ENCODE data around the gene CDKAL1.

Gene CDKAL1

GRCh38 chr6:21171801-21172200 is 637.5 kb downstream of the CDKAL1 start:
- no peaks in the 10 kb centered on the region for H3K36me3 ChIP-seq (ENCODE audit: insufficient read depth, low read length)

GRCh38 chr6:21173031-21173430 is 638.8 kb downstream of the CDKAL1 start:
- H3K9ac ChIP-seq (ENCODE audit: low read depth, low read length): no peak overlapping the region
- H3K4me1 ChIP-seq (ENCODE audit: control insufficient read depth, insufficient read depth, low read length): peaks cover 5% of the 10 kb centered on the region
- H3K4me2 ChIP-seq (ENCODE audit: low read length): no peak overlapping the region
- H3K9me3 ChIP-seq (replicated peaks; ENCODE audit: low read length): no peaks in the 10 kb centered on the region
- H3K4me3 ChIP-seq (ENCODE audit: low read length): no peak overlapping the region
- no peaks in the 10 kb centered on the region for H3K36me3 ChIP-seq (ENCODE audit: insufficient read depth, low read length)
- no peaks in the 10 kb centered on the region for H3K27me3 ChIP-seq (ENCODE audit: control insufficient read depth, insufficient read depth, low read length)

More at GRCh38 chr6:21171801-21172200, 637.5 kb downstream of the CDKAL1 start:
- Histone ChIP-seq H3K9ac (ENCODE audit: low read depth, low read length) (no peak overlapping the region), H3K4me2 (ENCODE audit: low read length) (no peak overlapping the region), H3K4me1 (ENCODE audit: control insufficient read depth, insufficient read depth, low read length) (peaks cover 5% of the 10 kb centered on the region), H3K9me3 (replicated peaks; ENCODE audit: low read length) (no peaks in the 10 kb centered on the region), H3K4me3 (ENCODE audit: low read length) (no peak overlapping the region), H3K27me3 (ENCODE audit: control insufficient read depth, insufficient read depth, low read length) (no peaks in the 10 kb centered on the region)

- H3K27me3 ChIP-seq (ENCODE audit: control insufficient read depth, insufficient read depth, low read length): no peaks in the 10 kb centered on the region
- no peak overlapping the region for H3K4me3 ChIP-seq (ENCODE audit: low read length)
- no peaks in the 10 kb centered on the region for H3K9me3 ChIP-seq (replicated peaks; ENCODE audit: low read length)
- H3K4me1 ChIP-seq (ENCODE audit: control insufficient read depth, insufficient read depth, low read length): peaks cover 5% of the 10 kb centered on the region
- H3K9ac ChIP-seq (ENCODE audit: low read depth, low read length): no peak overlapping the region
- H3K4me2 ChIP-seq (ENCODE audit: low read length): no peak overlapping the region
- no peaks in the 10 kb centered on the region for H3K36me3 ChIP-seq (ENCODE audit: insufficient read depth, low read length)
These were observed 639.4 kb downstream of the CDKAL1 start for GRCh38 chr6:21173678-21174077.

DNA sequence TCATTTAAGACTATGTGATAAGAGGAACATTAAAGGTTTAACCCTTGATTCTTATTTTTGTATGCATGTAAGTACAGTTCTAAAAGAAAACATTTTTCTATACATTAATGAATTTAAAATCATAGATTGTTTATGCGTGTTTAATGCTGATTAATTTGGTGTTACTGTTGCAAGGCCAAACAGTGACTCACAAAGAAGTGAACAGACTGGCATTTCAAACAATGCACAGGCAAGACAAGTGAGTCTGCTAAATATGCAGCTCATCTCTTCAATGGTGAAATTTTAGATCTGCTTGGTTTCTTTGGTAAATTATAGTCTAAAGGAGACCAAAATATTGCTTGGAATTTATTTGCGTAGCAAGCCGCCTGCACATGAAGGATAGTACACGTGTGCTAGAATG is 641.9 kb downstream of the CDKAL1 start:
- no peak overlapping the region for H3K9ac ChIP-seq (ENCODE audit: low read depth, low read length)
- H3K4me3 ChIP-seq (ENCODE audit: low read length): no peak overlapping the region
- no peaks in the 10 kb centered on the region for H3K36me3 ChIP-seq (ENCODE audit: insufficient read depth, low read length)
- H3K27me3 ChIP-seq (ENCODE audit: control insufficient read depth, insufficient read depth, low read length): no peaks in the 10 kb centered on the region
- no peak overlapping the region for H3K4me2 ChIP-seq (ENCODE audit: low read length)
- H3K4me1 ChIP-seq (ENCODE audit: control insufficient read depth, insufficient read depth, low read length): peaks cover 5% of the 10 kb centered on the region
- H3K9me3 ChIP-seq (replicated peaks; ENCODE audit: low read length): peaks cover 3% of the 10 kb centered on the region

DNA sequence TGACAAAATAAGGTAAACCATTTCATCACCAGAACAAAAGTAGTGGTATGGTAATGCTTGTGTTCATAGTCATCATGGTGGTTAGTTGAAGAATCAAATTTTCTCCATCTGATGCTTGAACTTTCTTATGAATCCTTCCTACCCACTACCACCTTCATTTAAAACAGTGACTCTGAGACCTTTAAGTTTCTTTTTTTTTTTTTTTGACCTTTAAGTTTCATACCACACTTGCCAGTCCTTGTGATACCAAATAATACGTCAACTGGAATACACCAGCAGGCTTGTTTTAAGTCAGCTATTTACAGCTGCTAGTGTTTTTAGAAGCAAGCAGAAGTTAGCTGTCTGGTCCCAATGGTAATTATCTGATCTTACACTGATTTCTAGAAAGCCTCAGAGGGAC is 645.9 kb downstream of the CDKAL1 start:
- Histone ChIP-seq H3K4me2 (ENCODE audit: low read length) (no peak overlapping the region), H3K36me3 (ENCODE audit: insufficient read depth, low read length) (no peaks in the 10 kb centered on the region), H3K9ac (ENCODE audit: low read depth, low read length) (no peak overlapping the region), H3K4me3 (ENCODE audit: low read length) (no peak overlapping the region), H3K9me3 (replicated peaks; ENCODE audit: low read length) (peaks cover 3% of the 10 kb centered on the region), H3K27me3 (ENCODE audit: control insufficient read depth, insufficient read depth, low read length) (no peaks in the 10 kb centered on the region), H3K4me1 (ENCODE audit: control insufficient read depth, insufficient read depth, low read length) (no peaks in the 10 kb centered on the region)

GRCh38 chr6:21180800-21181337 is 646.6 kb downstream of the CDKAL1 start:
- H3K4me2 ChIP-seq (ENCODE audit: low read length): no peak overlapping the region
- H3K9ac ChIP-seq (ENCODE audit: low read depth, low read length): no peak overlapping the region
- H3K9me3 ChIP-seq (replicated peaks; ENCODE audit: low read length): peaks cover 3% of the 10 kb centered on the region
- H3K4me3 ChIP-seq (ENCODE audit: low read length): no peak overlapping the region
- H3K36me3 ChIP-seq (ENCODE audit: insufficient read depth, low read length): no peaks in the 10 kb centered on the region
- H3K27me3 ChIP-seq (ENCODE audit: control insufficient read depth, insufficient read depth, low read length): no peaks in the 10 kb centered on the region
- peaks cover 1% of the 10 kb centered on the region for H3K4me1 ChIP-seq (ENCODE audit: control insufficient read depth, insufficient read depth, low read length)

GRCh38 chr6:21181866-21182265 is 647.6 kb downstream of the CDKAL1 start:
- peaks cover 3% of the 10 kb centered on the region for H3K9me3 ChIP-seq (replicated peaks; ENCODE audit: low read length)
- no peaks in the 10 kb centered on the region for H3K36me3 ChIP-seq (ENCODE audit: insufficient read depth, low read length)
- H3K27me3 ChIP-seq (ENCODE audit: control insufficient read depth, insufficient read depth, low read length): no peaks in the 10 kb centered on the region
- peaks cover 11% of the 10 kb centered on the region for H3K4me1 ChIP-seq (ENCODE audit: control insufficient read depth, insufficient read depth, low read length)
- no peak overlapping the region for H3K4me2 ChIP-seq (ENCODE audit: low read length)
- no peak overlapping the region for H3K9ac ChIP-seq (ENCODE audit: low read depth, low read length)
- no peak overlapping the region for H3K4me3 ChIP-seq (ENCODE audit: low read length)

DNA sequence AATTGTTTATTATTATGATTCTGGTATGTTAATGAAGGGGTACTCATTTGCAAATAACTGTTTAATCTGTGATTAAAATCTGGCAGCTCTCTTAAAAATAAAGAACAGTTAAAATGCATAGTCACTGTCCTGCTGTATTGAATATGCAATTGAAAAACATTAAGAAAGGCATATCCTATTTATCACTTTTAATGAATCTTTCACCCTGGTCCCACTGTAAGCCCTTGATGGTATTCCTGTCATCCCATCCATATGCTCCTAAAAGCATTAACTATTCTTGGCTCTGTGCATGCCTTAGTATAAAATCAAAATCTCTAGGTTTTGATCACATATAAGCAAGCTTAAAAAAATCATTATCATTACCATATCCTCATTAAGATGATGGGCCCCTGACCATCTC is 648.3 kb downstream of the CDKAL1 start:
- no peak overlapping the region for H3K4me2 ChIP-seq (ENCODE audit: low read length)
- no peak overlapping the region for H3K9ac ChIP-seq (ENCODE audit: low read depth, low read length)
- no peak overlapping the region for H3K4me3 ChIP-seq (ENCODE audit: low read length)
- H3K9me3 ChIP-seq (replicated peaks; ENCODE audit: low read length): peaks cover 3% of the 10 kb centered on the region
- H3K27me3 ChIP-seq (ENCODE audit: control insufficient read depth, insufficient read depth, low read length): no peaks in the 10 kb centered on the region
- H3K4me1 ChIP-seq (ENCODE audit: control insufficient read depth, insufficient read depth, low read length): peaks cover 15% of the 10 kb centered on the region
- H3K36me3 ChIP-seq (ENCODE audit: insufficient read depth, low read length): no peaks in the 10 kb centered on the region

DNA sequence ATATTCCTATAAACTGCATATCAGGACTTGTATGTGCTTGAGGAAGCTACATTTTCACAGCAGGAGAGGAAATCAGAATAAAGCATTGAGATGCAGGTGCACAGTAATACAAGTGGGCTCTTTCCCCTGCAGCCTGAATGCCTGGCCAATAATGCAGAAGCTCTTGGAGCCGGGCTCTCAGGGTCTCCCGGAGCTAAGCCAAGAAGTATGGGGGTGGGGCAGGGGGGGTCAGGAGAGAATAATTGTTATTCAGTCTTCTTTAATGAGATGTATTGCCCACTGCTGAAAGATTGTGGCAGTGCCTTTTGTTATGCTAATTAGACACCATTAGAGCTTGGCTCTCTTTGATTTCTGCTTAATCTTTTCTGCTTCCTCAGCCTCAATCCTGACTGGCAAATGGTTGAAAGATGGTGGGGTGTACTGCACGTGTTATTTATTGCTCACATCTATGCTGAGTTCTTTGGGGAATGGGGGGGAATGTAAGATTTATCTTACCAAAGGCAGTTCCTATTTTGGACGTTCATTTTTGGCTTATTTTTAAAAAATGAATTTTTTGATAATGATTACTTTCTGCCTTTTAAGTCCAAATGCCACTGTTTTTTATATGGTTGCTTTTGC is 651.7 kb downstream of the CDKAL1 start:
- Histone ChIP-seq H3K4me1 (ENCODE audit: control insufficient read depth, insufficient read depth, low read length) (peaks cover 15% of the 10 kb centered on the region), H3K27me3 (ENCODE audit: control insufficient read depth, insufficient read depth, low read length) (no peaks in the 10 kb centered on the region), H3K4me2 (ENCODE audit: low read length) (peak overlapping the region; percentile 43), H3K9ac (ENCODE audit: low read depth, low read length) (no peak overlapping the region), H3K9me3 (replicated peaks; ENCODE audit: low read length) (peaks cover 2% of the 10 kb centered on the region), H3K36me3 (ENCODE audit: insufficient read depth, low read length) (no peaks in the 10 kb centered on the region), H3K4me3 (ENCODE audit: low read length) (no peak overlapping the region)

GRCh38 chr6:21186479-21187055 is 652.3 kb downstream of the CDKAL1 start:
- no peaks in the 10 kb centered on the region for H3K36me3 ChIP-seq (ENCODE audit: insufficient read depth, low read length)
- H3K4me3 ChIP-seq (ENCODE audit: low read length): no peak overlapping the region
- no peaks in the 10 kb centered on the region for H3K9me3 ChIP-seq (replicated peaks; ENCODE audit: low read length)
- peaks cover 15% of the 10 kb centered on the region for H3K4me1 ChIP-seq (ENCODE audit: control insufficient read depth, insufficient read depth, low read length)
- H3K27me3 ChIP-seq (ENCODE audit: control insufficient read depth, insufficient read depth, low read length): no peaks in the 10 kb centered on the region
- peak overlapping the region; percentile 43 for H3K4me2 ChIP-seq (ENCODE audit: low read length)
- H3K9ac ChIP-seq (ENCODE audit: low read depth, low read length): no peak overlapping the region

- H3K4me1 ChIP-seq (ENCODE audit: control insufficient read depth, insufficient read depth, low read length): peaks cover 15% of the 10 kb centered on the region
- no peak overlapping the region for H3K4me2 ChIP-seq (ENCODE audit: low read length)
These were observed 653.2 kb downstream of the CDKAL1 start for GRCh38 chr6:21187485-21187884.

More at GRCh38 chr6:21187485-21187884, 653.2 kb downstream of the CDKAL1 start:
- Histone ChIP-seq H3K36me3 (ENCODE audit: insufficient read depth, low read length) (no peaks in the 10 kb centered on the region), H3K9ac (ENCODE audit: low read depth, low read length) (no peak overlapping the region), H3K27me3 (ENCODE audit: control insufficient read depth, insufficient read depth, low read length) (no peaks in the 10 kb centered on the region), H3K9me3 (replicated peaks; ENCODE audit: low read length) (no peaks in the 10 kb centered on the region), H3K4me3 (ENCODE audit: low read length) (no peak overlapping the region)
